Testis (tissue), 3 donors: Measurements from ENCODE around the gene PAK5. TPM values are rescaled to one million over a fixed set of nuclear protein-coding genes. Genes with fewer than 3 reads are reported as not detected.

Experiments used
- DNase-seq: peaks from one replicate; pipeline ENCODE4 v3.0.0-alpha.2; 2019
- H3K27ac ChIP-seq, 2 donors: fragments of 200-600 bp; sonication (generic); one replicate each; pipeline ENCODE4 v1.5.1; 2019
- H3K27me3 ChIP-seq: fragments of 200-600 bp; sonication (generic); one replicate; pipeline ENCODE4 v1.5.1; 2019
- H3K36me3 ChIP-seq: fragments of 200-600 bp; sonication (generic); one replicate; pipeline ENCODE4 v1.5.1; 2017; ENCODE audit warnings: low read depth; ENCODE audit errors: missing control alignments
- H3K4me1 ChIP-seq: fragments of 200-600 bp; sonication (generic); one replicate; pipeline ENCODE4 v1.5.1; 2019
- H3K4me3 ChIP-seq, 2 donors: fragments of 200-600 bp; sonication (generic); one replicate each; pipeline ENCODE4 v1.5.1; 2017 to 2019
- H3K9me3 ChIP-seq: fragments of 200-600 bp; sonication (generic); one replicate; pipeline ENCODE4 v1.5.1; 2017
- CTCF ChIP-seq, 3 experiments: fragments of 450-650 bp in 2 of 3; fragments of 200-600 bp in 1 of 3; sonication (generic) in 1 of 3; IDR thresholded peaks; one replicate each; pipeline ENCODE4 v1.5.1; 2016 to 2019; ENCODE audit warnings: antibody characterized with exemption in 3 of 3, mild to moderate bottlenecking in 2 of 3, moderate library complexity in 1 of 3
- POLR2A ChIP-seq: fragments of 450-650 bp; IDR thresholded peaks from one replicate; pipeline ENCODE4 v1.6.1; 2017; ENCODE audit warnings: antibody characterized with exemption, mild to moderate bottlenecking, moderate library complexity
- WGBS, 2 donors: methylation state at CpG; one replicate each; pipeline ENCODE4 v1.1.5; 2018; 5-methylcytosine and 5-hydroxymethylcytosine counted together
- intact Hi-C: fragments of 100-400 bp; cut with DNase I; formaldehyde crosslinking; loops from one replicate; pipeline ENCODE4 v1.15.1; 2023; ENCODE audit warnings: low total_unique reads
- polyA plus RNA-seq: library from polyadenylated mRNA; stranded (reverse); fragments of 350-450 nt; fragmentation: Illumina TruSeq; extraction: RNeasy Lipid Tissue Mini Kit (QIAGEN cat#74804); gene quantifications from one replicate; pipeline ENCODE4 v1.2.3, GENCODE V29; 2014; ENCODE audit warnings: low read depth, low replicate concordance; ENCODE audit not compliant: insufficient read depth
- total RNA-seq, 2 donors: library from RNA; depleted of rRNA; stranded (reverse); fragments of >200 nt; gene quantifications; one replicate each; pipeline ENCODE4 v1.2.3, GENCODE V29; 2016

PAK5 gene
- total and polyA plus RNA-seq, 3 donors from 2014 or later, result 0.21 to 0.87 (median 0.31) TPM

GRCh38 chr20:9578594-9578993, 260.3 kb downstream of the PAK5 start:
- no peak for TF ChIP-seq POLR2A
- TF ChIP-seq CTCF (IDR thresholded peaks at IDR 0.05), result no peak
- WGBS, 2 donors, result 46 to 49% methylated on average over 2 of the region's 2 CpGs

GRCh38 chr20:9577397-9577796, 261.5 kb downstream of the PAK5 start:
- Histone ChIP-seq H3K27ac (no peak overlapping the region), H3K9me3 (no peaks in the 10 kb centered on the region), H3K4me3 (no peak overlapping the region), H3K27me3 (no peaks in the 10 kb centered on the region), H3K36me3 (no peaks in the 10 kb centered on the region), H3K4me1 (no peaks in the 10 kb centered on the region)
- TF ChIP-seq POLR2A (no peak), CTCF (IDR thresholded peaks at IDR 0.05) (no peak)
- intact Hi-C loops, result no loop called here
- no peak for DNase-seq
- WGBS, 2 donors, result 63 to 76% methylated on average over 7 of the region's 7 CpGs

More at GRCh38 chr20:9578594-9578993, 260.3 kb downstream of the PAK5 start:
- Histone ChIP-seq H3K27me3 (no peaks in the 10 kb centered on the region), H3K36me3 (no peaks in the 10 kb centered on the region), H3K27ac (no peak overlapping the region), H3K9me3 (no peaks in the 10 kb centered on the region), H3K4me1 (no peaks in the 10 kb centered on the region), H3K4me3 (no peak overlapping the region)
- no peak for DNase-seq
- intact Hi-C loops, result no loop called here

GRCh38 chr20:9576695-9577094, 262.2 kb downstream of the PAK5 start:
- intact Hi-C loops, result no loop called here
- H3K36me3 ChIP-seq, result no peaks in the 10 kb centered on the region
- TF ChIP-seq CTCF (IDR thresholded peaks at IDR 0.05) (no peak), POLR2A (no peak)
- H3K9me3 ChIP-seq, result no peaks in the 10 kb centered on the region
- no peak overlapping the region for H3K4me3 ChIP-seq
- no peaks in the 10 kb centered on the region for H3K4me1 ChIP-seq
- DNase-seq, result no peak
- no peak overlapping the region for H3K27ac ChIP-seq
- 85 to 92% methylated on average over 4 of the region's 4 CpGs for WGBS, 2 donors
- no peaks in the 10 kb centered on the region for H3K27me3 ChIP-seq

- Histone ChIP-seq H3K4me1 (no peaks in the 10 kb centered on the region), H3K4me3 (no peak overlapping the region), H3K36me3 (no peaks in the 10 kb centered on the region), H3K27ac (no peak overlapping the region), H3K27me3 (no peaks in the 10 kb centered on the region), H3K9me3 (no peaks in the 10 kb centered on the region)
- 80 to 98% methylated on average over 1 of the region's 1 CpG for WGBS, 2 donors
- DNase-seq, result no peak
- intact Hi-C loops, result no loop called here
- TF ChIP-seq CTCF (IDR thresholded peaks at IDR 0.05), result no peak
- no peak for TF ChIP-seq POLR2A
Measured at GRCh38 chr20:9575836-9576235, 263.0 kb downstream of the PAK5 start.

- Histone ChIP-seq H3K9me3 (no peaks in the 10 kb centered on the region), H3K4me1 (no peaks in the 10 kb centered on the region), H3K27me3 (no peaks in the 10 kb centered on the region), H3K36me3 (no peaks in the 10 kb centered on the region), H3K27ac (no peak overlapping the region), H3K4me3 (no peak overlapping the region)
- no peak for DNase-seq
- TF ChIP-seq POLR2A, result no peak
- TF ChIP-seq CTCF (IDR thresholded peaks at IDR 0.05), result no peak
- intact Hi-C loops, result no loop called here
- WGBS, 2 donors, result 82 to 88% methylated on average over 3 of the region's 3 CpGs
Measured at GRCh38 chr20:9574776-9575175, 264.1 kb downstream of the PAK5 start.
